Glutamatergic neuron (in vitro differentiated cells): ENCODE results near the gene AGAP3. TPM values are rescaled to one million over a fixed set of nuclear protein-coding genes. Genes with fewer than 3 reads are reported as not detected.

Source experiments
- DNase-seq: peaks from one replicate; pipeline ENCODE4 v3.0.0; 2022
- H3K27ac Mint-ChIP-seq: one replicate; pipeline ENCODE4 v1.8.0; 2020; ENCODE audit warnings: mild to moderate bottlenecking, mixed read lengths, inconsistent platforms; ENCODE audit not compliant: unreplicated experiment
- H3K27me3 Mint-ChIP-seq: one replicate; pipeline ENCODE4 v1.8.0; 2020; ENCODE audit warnings: mild to moderate bottlenecking, moderate library complexity, mixed read lengths, inconsistent platforms; ENCODE audit not compliant: unreplicated experiment
- H3K36me3 Mint-ChIP-seq: one replicate; pipeline ENCODE4 v1.8.0; 2020; ENCODE audit warnings: mild to moderate bottlenecking, mixed read lengths, inconsistent platforms; ENCODE audit not compliant: unreplicated experiment
- H3K4me1 Mint-ChIP-seq: one replicate; pipeline ENCODE4 v1.8.0; 2020; ENCODE audit warnings: mild to moderate bottlenecking, low read depth, mixed read lengths, inconsistent platforms; ENCODE audit not compliant: unreplicated experiment
- H3K4me3 Mint-ChIP-seq: one replicate; pipeline ENCODE4 v1.8.0; 2020; ENCODE audit warnings: mild to moderate bottlenecking, mixed read lengths, inconsistent platforms; ENCODE audit not compliant: unreplicated experiment
- H3K9me3 Mint-ChIP-seq: one replicate; pipeline ENCODE4 v1.8.0; 2020; ENCODE audit warnings: mild to moderate bottlenecking, moderate library complexity, mixed read lengths, inconsistent platforms; ENCODE audit not compliant: unreplicated experiment
- total RNA-seq: library from RNA; stranded (reverse); fragmentation: NEBNext Ultra II Directional; extraction: Animal tissue kit (Norgen Biotek cat#: 25700); gene quantifications from one replicate; pipeline ENCODE4 v1.2.1, GENCODE V29; 2021; ENCODE audit not compliant: unreplicated experiment
- TF ChIP-seq, protein P1 (sequence below): fragments of 200-600 bp; sonication (generic); IDR thresholded peaks from one replicate; pipeline ENCODE4 v1.5.0; 2021; ENCODE audit not compliant: partially characterized antibody, unreplicated experiment

Gene AGAP3
- total RNA-seq, 1 donor from 2014 or later = 406 TPM

DNA sequence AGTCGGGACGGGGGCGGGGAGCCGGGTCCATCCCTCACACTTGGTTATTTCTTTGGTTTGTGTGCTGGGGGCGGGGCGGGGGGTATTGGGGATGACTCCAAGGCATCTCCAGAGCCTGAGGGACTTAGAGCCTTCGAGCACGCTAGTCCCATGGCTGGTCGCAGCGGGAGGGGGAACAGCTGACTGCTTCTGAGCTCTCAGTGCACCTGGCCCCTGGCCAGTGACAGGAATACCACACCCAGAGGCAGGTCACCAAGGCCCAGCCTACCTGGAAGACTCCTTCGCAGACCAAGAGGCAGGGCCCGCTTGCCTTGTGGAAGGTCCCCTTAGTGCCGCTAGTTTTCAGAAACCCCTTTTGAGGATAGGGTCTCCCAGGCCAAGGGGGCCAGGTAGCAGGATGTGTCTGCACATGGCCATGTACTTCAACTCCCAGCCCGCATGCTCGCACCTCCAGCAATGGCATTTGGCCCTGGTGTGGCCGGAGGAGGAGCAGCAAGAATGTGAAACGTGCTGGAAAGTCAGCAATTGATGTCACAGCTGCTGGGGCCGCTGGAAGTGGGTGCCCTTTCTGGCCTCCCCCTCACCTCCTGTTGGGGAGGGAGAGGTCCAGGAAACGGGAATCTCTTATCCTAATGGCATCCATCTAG is 40.3 kb downstream of the AGAP3 start:
- H3K27ac Mint-ChIP-seq = peak overlapping the region; percentile 33
- TF ChIP-seq, protein P1, sequence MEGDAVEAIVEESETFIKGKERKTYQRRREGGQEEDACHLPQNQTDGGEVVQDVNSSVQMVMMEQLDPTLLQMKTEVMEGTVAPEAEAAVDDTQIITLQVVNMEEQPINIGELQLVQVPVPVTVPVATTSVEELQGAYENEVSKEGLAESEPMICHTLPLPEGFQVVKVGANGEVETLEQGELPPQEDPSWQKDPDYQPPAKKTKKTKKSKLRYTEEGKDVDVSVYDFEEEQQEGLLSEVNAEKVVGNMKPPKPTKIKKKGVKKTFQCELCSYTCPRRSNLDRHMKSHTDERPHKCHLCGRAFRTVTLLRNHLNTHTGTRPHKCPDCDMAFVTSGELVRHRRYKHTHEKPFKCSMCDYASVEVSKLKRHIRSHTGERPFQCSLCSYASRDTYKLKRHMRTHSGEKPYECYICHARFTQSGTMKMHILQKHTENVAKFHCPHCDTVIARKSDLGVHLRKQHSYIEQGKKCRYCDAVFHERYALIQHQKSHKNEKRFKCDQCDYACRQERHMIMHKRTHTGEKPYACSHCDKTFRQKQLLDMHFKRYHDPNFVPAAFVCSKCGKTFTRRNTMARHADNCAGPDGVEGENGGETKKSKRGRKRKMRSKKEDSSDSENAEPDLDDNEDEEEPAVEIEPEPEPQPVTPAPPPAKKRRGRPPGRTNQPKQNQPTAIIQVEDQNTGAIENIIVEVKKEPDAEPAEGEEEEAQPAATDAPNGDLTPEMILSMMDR = no peak
- H3K4me3 Mint-ChIP-seq = peak overlapping the region; percentile 79
- peaks cover 30% of the 10 kb centered on the region for H3K27me3 Mint-ChIP-seq
- no peaks in the 10 kb centered on the region for H3K36me3 Mint-ChIP-seq
- H3K9me3 Mint-ChIP-seq = peaks cover 22% of the 10 kb centered on the region
- H3K4me1 Mint-ChIP-seq = peaks cover 32% of the 10 kb centered on the region
- no peak for DNase-seq

DNA sequence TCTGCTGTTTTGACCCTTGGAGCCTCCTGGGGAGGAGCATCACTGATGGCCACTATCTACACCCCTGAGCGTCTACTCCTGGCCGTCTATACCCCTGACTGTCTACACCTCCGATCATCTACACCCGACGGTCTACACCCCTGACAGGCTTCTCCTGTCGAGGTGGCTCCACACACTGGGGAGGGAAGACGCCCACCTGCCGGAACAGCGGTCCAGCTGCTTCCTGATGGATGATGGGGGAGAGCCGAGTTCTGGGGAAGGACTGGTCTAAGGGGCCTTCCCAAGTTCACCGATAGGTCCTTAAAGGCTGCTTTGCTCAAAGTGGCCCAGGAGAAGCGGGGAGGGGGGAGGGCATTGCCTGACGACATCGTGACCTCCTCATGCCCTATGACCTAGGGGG is 41.9 kb downstream of the AGAP3 start:
- TF ChIP-seq, protein P1 = no peak
- Mint-ChIP-seq H3K4me3 (peak overlapping the region; percentile 79), H3K36me3 (no peaks in the 10 kb centered on the region), H3K27me3 (peaks cover 34% of the 10 kb centered on the region), H3K4me1 (peaks cover 31% of the 10 kb centered on the region), H3K27ac (no peak overlapping the region), H3K9me3 (peaks cover 24% of the 10 kb centered on the region)
- DNase-seq = no peak

DNA sequence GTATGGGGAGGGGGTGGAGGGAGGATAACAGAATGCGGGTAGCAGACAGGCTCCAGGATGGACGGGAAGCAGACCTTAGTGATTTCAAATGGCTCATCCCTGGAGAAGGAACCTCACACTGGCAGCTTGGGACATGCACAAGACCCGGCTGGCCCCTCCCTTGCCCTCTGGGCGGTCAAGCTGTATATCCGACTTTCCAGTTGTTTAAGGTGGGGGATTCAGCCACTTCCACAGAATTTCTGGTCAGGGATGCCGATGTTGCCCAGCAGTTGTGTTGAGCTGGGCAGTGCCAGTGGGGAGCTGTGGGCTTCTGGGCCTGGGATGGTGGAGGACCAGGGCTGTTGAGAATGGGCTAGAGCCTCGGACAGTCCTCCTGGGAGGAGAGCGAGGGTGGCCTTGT is 42.4 kb downstream of the AGAP3 start:
- peak overlapping the region; percentile 48 for H3K27ac Mint-ChIP-seq
- DNase-seq = no peak
- H3K4me3 Mint-ChIP-seq = no peak overlapping the region
- TF ChIP-seq, protein P1 = no peak
- peaks cover 27% of the 10 kb centered on the region for H3K9me3 Mint-ChIP-seq
- H3K4me1 Mint-ChIP-seq = peaks cover 30% of the 10 kb centered on the region
- H3K36me3 Mint-ChIP-seq = no peaks in the 10 kb centered on the region
- peaks cover 32% of the 10 kb centered on the region for H3K27me3 Mint-ChIP-seq

DNA sequence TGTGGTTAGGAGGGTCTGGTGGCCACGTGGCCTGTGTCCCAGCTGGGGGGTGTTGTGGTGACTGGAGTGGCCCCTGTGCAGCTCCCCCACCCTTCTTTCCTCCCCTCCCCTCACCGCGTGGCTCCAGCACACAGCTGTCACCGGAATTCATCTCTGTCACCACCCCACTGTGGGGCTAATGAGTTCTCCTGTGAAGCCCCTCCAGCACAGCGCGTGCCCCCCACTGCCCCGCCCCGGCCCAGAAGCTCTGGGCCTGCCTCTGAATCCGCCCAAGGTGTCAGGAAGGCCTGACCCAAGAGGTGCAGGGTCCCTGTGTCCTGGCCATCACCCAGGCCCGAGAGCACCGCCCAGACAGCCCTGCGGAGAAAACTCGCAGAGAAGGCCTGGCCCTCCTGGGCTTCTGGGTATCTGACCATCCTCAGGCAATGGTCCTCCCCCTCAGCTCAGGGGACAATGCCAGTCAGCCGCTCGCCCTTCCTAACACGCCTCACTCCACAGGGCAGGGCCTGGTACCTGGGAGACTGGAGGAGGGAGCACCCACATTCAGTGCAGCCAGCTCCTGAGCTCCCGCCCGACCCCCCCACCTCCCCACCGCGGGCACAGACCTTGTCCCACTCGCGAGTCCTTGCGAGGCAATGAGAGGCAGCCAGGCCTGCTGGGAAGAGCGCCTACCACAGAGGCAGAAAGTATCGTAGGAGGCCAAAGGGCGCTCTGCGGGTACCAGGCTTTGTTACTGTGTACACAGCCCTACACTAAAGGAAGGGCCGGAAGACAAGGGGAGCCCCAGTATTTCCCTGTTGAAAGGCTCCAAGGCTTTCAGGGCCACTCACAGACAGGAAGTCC is 43.1 kb downstream of the AGAP3 start:
- no peak overlapping the region for H3K4me3 Mint-ChIP-seq
- H3K4me1 Mint-ChIP-seq = peaks cover 24% of the 10 kb centered on the region
- peaks cover 32% of the 10 kb centered on the region for H3K27me3 Mint-ChIP-seq
- no peaks in the 10 kb centered on the region for H3K36me3 Mint-ChIP-seq
- peaks cover 26% of the 10 kb centered on the region for H3K9me3 Mint-ChIP-seq
- no peak overlapping the region for H3K27ac Mint-ChIP-seq
- TF ChIP-seq, protein P1 = no peak
- no peak for DNase-seq

DNA sequence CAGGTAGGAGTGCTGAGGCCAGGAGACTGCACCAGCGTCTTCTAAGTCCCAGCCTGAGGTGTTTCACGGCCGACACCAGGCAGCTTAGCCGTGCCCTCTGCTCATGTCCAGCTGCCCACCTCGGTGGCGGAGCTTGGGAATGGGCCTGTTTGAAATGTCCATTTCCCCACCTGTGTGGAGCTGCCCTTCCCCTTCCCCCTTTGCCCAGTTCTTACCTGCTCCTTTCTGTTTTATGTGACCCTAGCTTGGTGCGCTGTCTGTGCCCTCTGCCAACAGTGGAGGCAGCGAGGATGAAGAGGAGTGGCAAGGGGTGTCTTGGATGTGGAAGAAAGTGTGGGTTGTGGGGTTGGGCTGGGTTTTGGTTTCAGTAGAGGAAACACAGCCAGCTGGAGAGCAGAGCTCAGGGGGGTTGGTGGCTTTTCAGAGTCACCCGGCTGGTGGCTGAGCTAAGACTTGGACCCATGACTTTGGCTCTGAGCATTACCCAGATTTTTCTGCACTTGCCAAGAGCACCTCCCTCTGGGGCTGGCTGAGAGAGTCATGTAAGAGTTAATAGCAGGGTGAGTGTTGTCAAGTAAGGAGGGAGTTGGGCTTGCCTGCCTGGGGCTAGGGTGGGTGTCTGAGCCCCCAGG is 43.8 kb downstream of the AGAP3 start:
- Mint-ChIP-seq H3K9me3 (peaks cover 21% of the 10 kb centered on the region), H3K4me3 (no peak overlapping the region), H3K4me1 (peaks cover 17% of the 10 kb centered on the region), H3K27me3 (peaks cover 32% of the 10 kb centered on the region), H3K27ac (peak overlapping the region; percentile 12), H3K36me3 (no peaks in the 10 kb centered on the region)
- no peak for DNase-seq
- TF ChIP-seq, protein P1 = no peak
